H1 (cell line): ENCODE results near the gene FAM3B.

Experiments used
- CBX8 ChIP-seq: fragments of 300-800, 300-1000 bp; sonication (generic); IDR thresholded peaks from 2 replicates; pipeline ENCODE4 v1.7.1; 2016; ENCODE audit warnings: low read depth, low read length, borderline replicate concordance
- CHD2 ChIP-seq: IDR thresholded peaks from 2 replicates; pipeline ENCODE4 v1.6.1; 2012; ENCODE audit warnings: low read length, improper control_type of control experiment
- CREB1 ChIP-seq: IDR thresholded peaks from 2 replicates; pipeline ENCODE4 v1.6.1; 2012; ENCODE audit warnings: inconsistent platforms
- EZH2 ChIP-seq: fragments of 200-600 bp; sonication (generic); IDR thresholded peaks from 2 replicates; pipeline ENCODE4 v1.7.1; 2012; ENCODE audit warnings: low read depth, mild to moderate bottlenecking, moderate library complexity, low read length, inconsistent platforms; ENCODE audit not compliant: severe bottlenecking
- JUND ChIP-seq: IDR thresholded peaks from 2 replicates; pipeline ENCODE4 v1.6.1; 2011; ENCODE audit warnings: mild to moderate bottlenecking, improper control_type of control experiment, low read length
- POLR2A ChIP-seq, 2 experiments: IDR thresholded peaks; 1 replicate in 1 of 2; 2 replicates in 1 of 2; pipeline ENCODE4 v1.6.1; 2011; ENCODE audit warnings: low read depth in 2 of 2, low read length in 2 of 2, mild to moderate bottlenecking in 2 of 2; ENCODE audit errors: control extremely low read depth in 1 of 2
- POLR2AphosphoS5 ChIP-seq: IDR thresholded peaks from 2 replicates; pipeline ENCODE4 v1.6.1; 2011; ENCODE audit warnings: low read depth, low read length
- RAD21 ChIP-seq, 2 experiments: IDR thresholded peaks in 1 of 2; conservative IDR thresholded peaks in 1 of 2; 2 replicates each; pipeline ENCODE4 v1.6.1; 2011; ENCODE audit warnings: low read depth in 2 of 2, low read length in 2 of 2, improper control_type of control experiment in 1 of 2, inconsistent platforms in 1 of 2, mild to moderate bottlenecking in 1 of 2, moderate library complexity in 1 of 2
- RNF2 ChIP-seq: fragments of 200-900, 300-1000 bp; sonication (generic); IDR thresholded peaks from 2 replicates; pipeline ENCODE4 v1.7.1; 2016; ENCODE audit warnings: borderline replicate concordance, low read depth, mild to moderate bottlenecking, antibody characterized with exemption, low read length; ENCODE audit not compliant: poor library complexity, severe bottlenecking; ENCODE audit errors: missing control alignments
- SP1 ChIP-seq: IDR thresholded peaks from 2 replicates; pipeline ENCODE4 v1.6.1; 2011; ENCODE audit warnings: low read depth, low read length
- SRF ChIP-seq: IDR thresholded peaks from 2 replicates; pipeline ENCODE4 v1.6.1; 2011; ENCODE audit warnings: mild to moderate bottlenecking, low read depth, low read length, moderate library complexity
- YY1 ChIP-seq: IDR thresholded peaks from 2 replicates; pipeline ENCODE4 v1.6.1; 2011; ENCODE audit warnings: low read depth, mild to moderate bottlenecking, low read length
- TF ChIP-seq, protein P1 (sequence below), 3 experiments: IDR thresholded peaks; 1 replicate in 2 of 3; 2 replicates in 1 of 3; pipeline versions ENCODE4 v1.5.1 to v1.6.1; 2011; ENCODE audit warnings: low read length in 3 of 3, mild to moderate bottlenecking in 3 of 3, inconsistent platforms in 2 of 3, low read depth in 1 of 3, moderate library complexity in 1 of 3; ENCODE audit not compliant: insufficient read depth in 1 of 3; ENCODE audit errors: control extremely low read depth in 1 of 3

DNA sequence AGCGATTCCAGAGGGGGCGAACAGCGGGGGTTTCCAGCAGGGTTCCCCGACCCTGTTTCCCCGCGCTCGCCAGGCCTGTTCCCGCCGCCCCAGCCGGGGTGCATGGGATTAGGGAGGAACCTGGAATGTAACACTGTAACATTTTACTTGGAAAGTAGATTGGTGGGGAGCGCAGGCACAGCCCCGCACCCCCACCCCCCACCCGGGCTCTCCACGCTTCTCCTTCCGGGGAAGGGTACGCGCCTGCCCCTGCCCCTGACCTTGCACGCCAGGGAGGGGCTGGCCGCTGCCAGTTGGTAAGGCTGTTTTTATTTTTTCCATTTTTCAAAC lies 427 bp downstream of the FAM3B start:
- TF ChIP-seq, protein P1, sequence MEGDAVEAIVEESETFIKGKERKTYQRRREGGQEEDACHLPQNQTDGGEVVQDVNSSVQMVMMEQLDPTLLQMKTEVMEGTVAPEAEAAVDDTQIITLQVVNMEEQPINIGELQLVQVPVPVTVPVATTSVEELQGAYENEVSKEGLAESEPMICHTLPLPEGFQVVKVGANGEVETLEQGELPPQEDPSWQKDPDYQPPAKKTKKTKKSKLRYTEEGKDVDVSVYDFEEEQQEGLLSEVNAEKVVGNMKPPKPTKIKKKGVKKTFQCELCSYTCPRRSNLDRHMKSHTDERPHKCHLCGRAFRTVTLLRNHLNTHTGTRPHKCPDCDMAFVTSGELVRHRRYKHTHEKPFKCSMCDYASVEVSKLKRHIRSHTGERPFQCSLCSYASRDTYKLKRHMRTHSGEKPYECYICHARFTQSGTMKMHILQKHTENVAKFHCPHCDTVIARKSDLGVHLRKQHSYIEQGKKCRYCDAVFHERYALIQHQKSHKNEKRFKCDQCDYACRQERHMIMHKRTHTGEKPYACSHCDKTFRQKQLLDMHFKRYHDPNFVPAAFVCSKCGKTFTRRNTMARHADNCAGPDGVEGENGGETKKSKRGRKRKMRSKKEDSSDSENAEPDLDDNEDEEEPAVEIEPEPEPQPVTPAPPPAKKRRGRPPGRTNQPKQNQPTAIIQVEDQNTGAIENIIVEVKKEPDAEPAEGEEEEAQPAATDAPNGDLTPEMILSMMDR (IDR thresholded peaks at IDR 0.05; ENCODE audit: control extremely low read depth in 1 of 3, insufficient read depth in 1 of 3, low read depth in 1 of 3, low read length in 3 of 3): no peak
- no peak for TF ChIP-seq POLR2A (IDR thresholded peaks at IDR 0.05; ENCODE audit: control extremely low read depth in 1 of 2, low read depth in 2 of 2, low read length in 2 of 2)
- TF ChIP-seq CBX8: no peak
- TF ChIP-seq EZH2: no peak
- no peak for TF ChIP-seq YY1
- no peak for TF ChIP-seq RNF2
- TF ChIP-seq RAD21 (IDR thresholded peaks at IDR 0.05 in 1 of 2, conservative IDR thresholded peaks at IDR 0.05 in 1 of 2; ENCODE audit: low read depth in 2 of 2, low read length in 2 of 2): no peak
- no peak for TF ChIP-seq CREB1
- TF ChIP-seq CHD2: no peak
- no peak for TF ChIP-seq POLR2AphosphoS5
- TF ChIP-seq JUND: no peak
- TF ChIP-seq SP1: no peak
- no peak for TF ChIP-seq SRF
